ENCODE results near the gene POU3F3.

Gene POU3F3

DNA sequence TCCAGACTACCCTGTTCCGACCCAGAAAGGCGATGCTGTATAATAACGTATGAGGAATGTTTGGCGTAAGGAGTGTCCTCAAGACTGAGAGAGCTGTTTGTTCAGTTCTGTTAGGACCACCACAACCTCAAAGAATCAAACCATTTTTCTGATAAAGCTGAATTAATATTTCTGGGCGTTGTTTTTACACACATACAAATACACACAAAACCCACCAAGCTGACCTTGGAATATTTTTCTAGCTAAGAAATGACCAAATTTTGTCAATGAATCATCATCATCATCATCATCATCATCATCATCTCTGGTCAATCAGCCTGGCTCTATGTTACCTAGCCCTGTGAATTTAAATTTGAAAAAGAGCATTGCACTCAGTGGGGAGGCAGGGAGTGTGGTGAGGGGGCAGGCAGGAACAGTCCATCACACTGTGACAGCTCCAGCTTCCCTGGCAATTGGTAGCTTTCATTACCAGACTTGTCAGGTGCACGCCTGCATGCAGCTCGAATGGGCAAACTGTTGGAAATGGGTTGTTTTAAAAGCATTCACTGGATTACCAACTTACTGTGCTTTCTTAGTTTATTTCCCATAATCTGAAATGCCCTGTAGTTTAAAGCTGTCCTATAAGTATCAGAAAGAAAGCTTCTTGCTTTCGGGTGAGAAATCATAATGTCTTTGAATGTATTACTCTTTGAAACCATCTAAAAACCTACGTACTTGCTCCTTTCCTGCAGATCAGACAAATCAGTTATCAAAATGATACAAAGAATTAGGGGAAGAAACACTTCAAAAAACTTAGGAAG, 6.9 kb upstream of the POU3F3 start:
- no peak for DNase-seq (ENCODE audit: low read depth in 4 of 4, low spot score in 1 of 4)

DNA sequence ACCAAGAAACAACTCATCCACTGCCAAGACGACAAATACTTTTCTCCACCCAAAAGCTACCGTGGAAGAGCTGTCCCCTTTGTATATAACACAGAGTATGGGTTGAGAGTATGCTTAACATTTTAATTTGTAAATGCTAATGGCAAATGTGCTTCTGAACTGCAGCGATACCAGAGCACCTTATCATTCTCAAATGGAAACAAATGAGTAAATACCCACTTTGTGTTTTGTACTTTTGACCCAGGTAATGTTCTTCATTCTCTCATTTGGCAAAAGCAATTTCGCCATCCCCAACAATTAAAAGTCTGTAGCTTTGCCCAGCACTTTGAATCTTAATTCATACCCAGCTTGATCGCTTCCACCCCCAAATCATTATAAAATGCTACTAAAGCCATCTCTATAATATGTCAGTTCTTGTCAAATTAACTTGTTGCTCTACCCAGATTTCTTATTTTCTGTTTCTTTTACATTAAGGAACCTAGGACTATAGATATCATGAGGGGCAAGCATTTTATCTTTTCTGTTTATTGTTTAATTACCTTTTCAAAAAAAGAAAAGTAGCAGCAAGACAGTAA, 6.2 kb upstream of the POU3F3 start:
- no peak for DNase-seq (ENCODE audit: low read depth in 4 of 4, low spot score in 1 of 4)

DNA sequence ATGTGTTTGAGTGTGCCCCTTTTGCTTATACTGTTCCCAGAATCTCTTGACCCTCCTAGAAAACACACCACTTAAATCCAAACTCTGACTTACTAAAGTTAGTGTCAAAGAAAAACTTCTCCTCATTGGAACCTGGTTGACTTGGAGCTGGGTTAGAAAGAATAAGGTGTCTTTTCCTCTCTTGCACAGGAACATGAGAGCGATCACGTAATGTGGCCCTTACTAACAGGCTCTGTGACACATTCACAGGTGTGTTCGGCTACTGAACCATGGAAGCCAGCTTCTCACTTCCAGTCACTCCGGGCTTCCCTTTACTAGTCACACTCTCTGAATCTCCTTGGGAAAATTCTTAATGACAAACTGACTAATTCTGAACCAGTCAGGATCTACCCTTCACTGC, 5.4 kb upstream of the POU3F3 start:
- no peak for DNase-seq (ENCODE audit: low read depth in 4 of 4, low spot score in 1 of 4)

DNA sequence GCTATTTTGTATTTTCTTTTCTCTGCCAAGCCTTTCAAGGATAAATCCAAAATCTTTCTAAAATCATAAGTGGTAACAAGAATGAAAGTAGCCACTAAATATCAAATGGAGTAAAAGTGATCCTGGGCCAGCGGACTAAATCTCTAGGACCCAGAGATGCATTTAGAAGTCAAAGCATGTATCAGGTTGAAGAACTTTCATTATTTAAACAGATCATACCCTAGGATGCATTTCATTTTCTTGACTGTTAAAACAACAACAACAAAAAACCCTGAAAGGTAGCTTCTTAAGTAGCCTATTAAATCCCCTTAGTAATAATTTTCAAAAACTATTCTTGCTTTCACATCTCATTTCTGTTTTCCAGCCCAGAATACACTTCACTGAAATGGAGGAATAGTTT, 4.8 kb upstream of the POU3F3 start:
- no peak for DNase-seq (ENCODE audit: low read depth in 4 of 4, low spot score in 1 of 4)

DNA sequence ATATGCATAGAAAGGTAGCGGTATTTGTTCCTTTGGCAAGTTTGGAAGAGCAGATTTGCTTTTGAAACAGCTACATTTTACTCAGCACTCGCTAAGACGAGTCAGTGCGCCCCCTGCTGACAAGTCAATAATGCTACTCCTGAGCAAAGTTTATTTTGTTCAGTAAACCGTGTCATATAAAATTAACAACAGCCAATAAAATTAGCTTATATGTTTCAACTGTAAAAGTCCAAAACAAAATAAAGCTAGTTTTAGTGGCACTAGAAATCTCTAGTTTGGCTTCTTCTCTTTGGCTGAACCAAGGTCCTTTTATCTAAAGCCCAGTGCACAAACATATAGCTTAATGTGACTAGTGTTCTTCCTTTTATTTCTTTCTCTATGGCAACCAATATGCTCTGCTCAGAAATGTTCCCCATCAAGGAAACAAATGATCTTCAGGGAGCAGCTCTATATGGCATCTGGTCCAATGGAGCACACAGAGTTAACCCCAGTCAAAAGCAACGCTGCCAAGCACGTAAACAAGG, 4.2 kb upstream of the POU3F3 start:
- DNase-seq (ENCODE audit: low read depth in 4 of 4, low spot score in 1 of 4), result peak; percentile 30 to 57 (median 50)

DNA sequence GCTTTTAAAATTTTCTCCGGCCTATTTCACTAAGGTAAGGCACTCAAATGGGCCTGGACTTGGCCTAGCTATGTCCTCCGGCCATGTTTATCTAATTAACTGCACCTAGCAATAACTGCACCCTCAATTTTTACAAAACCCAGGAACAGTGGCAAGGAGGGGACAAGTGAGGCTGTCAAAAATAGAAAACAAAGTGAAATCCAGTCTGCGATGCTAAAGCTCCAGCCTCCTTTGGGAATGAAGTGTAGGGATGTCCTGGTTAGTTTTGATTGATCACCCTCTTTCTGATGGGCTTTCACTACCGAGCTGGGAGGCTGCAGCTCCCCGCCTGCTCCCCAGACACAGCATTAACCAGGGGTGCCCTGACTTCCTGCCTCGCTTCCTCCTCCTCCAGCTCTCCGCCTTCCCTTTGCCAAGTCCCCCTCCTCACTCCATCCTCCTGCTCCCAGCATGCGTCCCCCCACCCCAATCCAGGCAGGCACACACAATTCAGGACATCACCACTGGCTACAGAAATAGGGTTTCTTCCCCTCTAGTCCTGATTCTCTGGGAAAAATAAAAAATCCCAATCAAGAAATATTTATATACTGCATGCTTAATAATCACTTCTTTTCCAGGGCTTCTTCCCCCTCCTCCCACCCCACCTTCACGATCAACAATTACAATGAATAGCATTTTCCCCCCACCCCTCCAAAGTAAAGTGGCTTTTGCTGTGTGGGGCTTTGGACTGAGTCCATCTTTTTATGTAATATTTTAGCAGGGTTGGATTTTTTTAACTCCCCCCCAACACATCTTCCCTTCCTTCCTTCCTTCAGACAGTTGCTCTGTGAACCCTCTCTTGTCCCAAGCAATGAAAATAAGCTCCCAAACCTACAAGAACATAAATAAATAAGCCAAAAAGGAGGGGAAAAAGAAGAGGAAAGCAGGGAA, 3.3 kb upstream of the POU3F3 start:
- DNase-seq (ENCODE audit: low read depth in 4 of 4, low spot score in 1 of 4), result no peak

DNA sequence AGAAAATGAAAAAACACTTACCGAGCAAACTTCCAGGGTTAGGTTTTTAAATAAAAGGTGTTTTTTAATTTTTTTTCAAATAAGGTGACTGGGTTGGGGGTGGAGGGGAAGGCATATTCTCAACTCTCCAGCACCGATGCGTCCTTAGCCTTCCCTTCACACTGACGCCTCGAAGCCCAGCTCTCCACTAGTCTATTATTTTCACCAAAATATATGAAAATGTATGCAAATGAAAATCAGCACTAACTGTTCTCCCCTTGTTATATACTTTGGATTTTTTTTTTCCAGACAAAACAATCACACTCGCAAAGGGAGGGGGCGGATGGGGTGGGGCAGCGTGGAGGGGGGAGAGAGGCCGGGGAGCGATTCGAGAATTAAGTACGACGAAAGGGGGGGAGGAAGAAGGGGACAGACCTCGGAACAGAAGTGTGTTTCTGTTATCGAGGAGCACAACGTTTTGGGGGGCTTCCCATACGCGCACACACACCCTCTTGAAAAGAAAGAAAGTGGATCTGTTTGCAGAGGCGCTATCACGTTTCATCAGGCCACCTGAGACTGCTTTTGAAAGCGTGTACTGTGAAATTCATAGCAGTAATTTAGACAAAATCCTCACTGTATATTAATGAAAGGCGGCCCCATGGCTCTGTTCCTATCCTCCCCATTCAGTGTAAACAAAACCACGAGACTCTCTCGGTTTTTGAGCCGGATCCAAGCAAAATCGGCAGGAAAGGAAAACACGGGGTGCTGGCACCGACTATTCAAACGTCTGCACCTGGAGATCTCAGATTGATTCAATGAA, 2.4 kb upstream of the POU3F3 start:
- DNase-seq (ENCODE audit: low read depth in 4 of 4, low spot score in 1 of 4), result no peak

DNA sequence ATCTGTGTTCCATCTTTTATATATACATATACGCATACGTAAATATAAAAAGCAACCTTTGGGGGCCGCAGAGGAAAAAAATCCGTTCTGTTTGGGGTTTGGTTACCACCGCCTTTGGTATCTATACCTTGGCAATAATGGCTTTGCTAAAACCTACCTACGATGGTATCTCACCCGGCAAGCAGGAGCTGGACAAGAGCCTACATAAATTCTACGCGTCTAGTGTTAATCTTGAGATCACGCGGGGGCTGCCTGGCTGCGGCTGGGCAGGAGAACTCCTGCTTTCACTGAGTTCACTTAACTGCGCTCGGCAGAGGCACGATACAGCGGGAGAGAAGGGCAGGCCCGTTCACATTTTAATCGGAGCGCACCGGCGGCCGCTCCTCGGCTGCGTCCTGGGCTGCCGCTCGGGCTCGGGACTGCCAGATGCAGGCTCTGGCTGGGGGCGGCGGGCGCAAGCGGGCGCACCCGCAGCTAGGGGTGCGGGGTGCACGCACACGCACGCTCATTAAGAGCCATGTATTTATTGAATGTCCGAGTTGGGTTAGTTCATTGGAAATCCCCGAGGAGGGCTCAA, 1.7 kb upstream of the POU3F3 start:
- DNase-seq (ENCODE audit: low read depth in 4 of 4, low spot score in 1 of 4), result no peak

DNA sequence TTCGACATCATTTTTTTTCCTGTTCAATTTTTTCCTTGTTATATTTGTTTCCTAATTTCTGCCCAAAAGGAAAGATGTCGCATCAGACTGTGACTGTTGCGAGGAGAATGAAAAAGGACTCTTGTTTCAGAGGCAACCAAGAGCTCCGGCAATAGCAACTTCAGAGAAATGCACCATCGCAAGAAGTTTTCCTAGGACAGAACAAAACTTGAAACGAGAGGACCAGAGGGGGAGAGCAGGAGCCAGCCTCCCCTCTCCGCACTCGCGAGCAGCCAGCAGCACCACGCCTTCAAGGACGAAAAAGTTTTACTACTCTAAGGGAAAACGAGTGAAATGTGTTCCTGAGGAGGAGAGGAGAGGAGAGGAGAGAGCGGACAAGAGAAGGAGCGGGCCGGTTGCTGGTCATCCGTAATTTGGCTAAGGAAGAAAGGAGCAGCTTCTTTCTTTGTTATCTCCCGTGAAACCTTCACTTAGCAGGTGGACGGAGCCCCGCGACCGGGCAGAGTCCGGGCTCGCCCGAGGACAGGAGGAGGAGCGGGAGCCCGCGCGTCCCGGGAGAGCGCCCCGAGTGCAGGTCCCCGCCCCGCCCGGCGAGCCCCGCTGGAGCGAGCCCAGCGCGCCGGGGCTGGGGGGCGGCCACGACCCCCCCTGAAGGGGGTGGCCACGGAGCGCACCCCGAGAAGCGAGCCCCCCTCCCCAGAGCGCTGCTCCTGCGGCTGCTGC, 744 bp downstream of the POU3F3 start:
- DNase-seq (ENCODE audit: low read depth in 4 of 4, low spot score in 1 of 4), result no peak

DNA sequence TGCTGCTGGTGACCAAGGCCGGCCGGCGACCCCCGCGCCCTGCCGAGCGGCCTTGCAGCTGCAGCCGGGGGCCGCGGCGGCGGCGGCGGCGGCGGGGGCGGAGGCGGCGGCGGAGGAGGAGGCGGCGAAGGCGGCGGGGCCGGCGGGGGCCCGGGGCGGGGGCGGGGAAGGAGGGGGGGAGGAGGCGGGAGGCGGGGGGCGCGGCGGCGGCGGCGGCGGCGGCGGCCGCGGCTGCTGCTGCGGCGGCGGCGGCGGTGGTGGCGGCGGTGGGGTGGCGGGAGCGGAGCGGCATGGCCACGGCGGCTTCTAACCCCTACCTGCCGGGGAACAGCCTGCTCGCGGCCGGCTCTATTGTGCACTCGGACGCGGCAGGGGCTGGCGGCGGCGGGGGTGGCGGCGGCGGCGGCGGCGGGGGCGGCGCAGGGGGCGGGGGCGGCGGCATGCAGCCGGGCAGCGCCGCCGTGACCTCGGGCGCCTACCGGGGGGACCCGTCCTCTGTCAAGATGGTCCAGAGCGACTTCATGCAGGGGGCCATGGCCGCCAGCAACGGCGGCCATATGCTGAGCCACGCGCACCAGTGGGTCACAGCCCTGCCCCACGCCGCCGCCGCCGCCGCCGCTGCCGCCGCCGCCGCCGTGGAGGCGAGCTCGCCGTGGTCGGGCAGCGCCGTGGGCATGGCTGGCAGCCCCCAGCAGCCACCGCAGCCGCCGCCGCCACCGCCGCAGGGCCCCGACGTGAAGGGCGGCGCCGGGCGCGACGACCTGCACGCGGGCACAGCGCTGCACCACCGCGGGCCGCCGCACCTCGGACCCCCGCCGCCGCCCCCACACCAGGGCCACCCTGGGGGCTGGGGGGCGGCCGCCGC, 1.5 kb downstream of the POU3F3 start:
- DNase-seq (ENCODE audit: low read depth in 4 of 4, low spot score in 1 of 4), result no peak

DNA sequence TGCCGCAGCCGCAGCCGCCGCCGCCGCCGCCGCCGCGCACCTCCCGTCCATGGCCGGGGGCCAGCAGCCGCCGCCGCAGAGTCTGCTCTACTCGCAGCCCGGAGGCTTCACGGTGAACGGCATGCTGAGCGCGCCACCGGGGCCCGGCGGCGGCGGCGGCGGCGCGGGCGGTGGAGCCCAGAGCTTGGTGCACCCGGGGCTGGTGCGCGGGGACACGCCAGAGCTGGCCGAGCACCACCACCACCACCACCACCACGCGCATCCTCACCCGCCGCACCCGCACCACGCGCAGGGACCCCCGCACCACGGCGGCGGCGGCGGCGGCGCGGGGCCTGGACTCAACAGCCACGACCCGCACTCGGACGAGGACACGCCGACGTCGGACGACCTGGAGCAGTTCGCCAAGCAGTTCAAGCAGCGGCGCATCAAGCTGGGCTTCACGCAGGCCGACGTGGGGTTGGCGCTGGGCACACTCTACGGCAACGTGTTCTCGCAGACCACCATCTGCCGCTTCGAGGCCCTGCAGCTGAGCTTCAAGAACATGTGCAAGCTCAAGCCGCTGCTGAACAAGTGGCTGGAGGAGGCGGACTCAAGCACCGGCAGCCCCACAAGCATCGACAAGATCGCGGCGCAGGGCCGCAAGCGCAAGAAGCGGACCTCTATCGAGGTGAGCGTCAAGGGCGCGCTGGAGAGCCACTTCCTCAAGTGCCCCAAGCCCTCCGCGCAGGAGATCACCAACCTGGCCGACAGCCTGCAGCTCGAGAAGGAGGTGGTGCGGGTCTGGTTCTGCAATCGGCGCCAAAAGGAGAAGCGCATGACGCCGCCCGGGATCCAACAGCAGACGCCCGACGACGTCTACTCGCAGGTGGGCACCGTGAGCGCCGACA, 2.4 kb downstream of the POU3F3 start:
- DNase-seq (ENCODE audit: low read depth in 4 of 4, low spot score in 1 of 4), result no peak

DNA sequence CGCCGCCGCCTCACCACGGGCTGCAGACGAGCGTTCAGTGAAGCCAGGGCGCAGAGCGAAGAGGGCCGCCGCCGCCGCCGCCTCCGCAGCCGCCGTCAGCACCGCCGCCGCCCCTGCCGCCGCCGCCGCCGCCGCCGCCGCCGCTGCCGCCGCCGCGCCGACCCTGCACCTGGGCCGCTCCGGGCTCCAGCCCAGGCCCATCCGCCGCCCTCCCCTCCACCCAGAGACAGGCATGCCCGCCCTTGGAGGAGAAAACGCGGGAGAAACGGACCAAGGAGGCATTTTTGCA, 3.0 kb downstream of the POU3F3 start:
- no peak for DNase-seq (ENCODE audit: low read depth in 4 of 4, low spot score in 1 of 4)

DNA sequence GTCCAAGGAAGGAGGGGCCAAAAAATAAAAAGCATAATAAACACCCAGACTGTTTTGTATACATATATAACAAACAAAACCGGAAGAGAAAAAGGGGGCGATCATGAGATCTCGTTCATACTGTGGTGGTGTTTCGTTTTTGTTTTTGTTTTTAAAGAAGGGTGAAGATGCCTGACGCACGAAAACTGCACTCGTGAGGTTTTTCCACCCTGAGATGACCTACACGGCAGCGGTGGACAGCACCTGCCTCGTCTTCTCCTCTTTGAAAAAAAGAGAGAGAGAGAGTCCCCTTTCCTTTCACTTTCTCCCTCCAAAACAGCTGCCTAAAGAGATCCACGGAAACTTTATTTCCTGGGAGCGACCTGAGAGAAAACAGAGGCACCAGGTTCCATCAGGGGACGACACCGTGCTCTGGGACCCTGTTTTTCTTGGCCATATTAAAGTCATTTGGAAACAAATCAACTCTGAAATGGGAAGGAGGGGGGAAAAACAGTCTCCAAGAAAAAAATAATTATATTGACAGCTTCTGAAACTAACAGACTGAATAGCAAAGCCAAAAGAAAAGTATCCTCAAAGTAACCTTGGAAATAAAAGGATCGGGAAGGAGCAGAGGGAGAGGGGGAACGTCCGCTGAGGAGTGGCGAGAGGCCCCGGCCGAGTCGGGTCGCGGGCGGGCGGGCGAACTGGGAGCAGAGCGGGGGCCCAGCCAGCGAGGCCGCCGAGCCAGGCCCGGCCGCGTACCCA, 3.5 kb downstream of the POU3F3 start:
- no peak for DNase-seq (ENCODE audit: low read depth in 4 of 4, low spot score in 1 of 4)

DNA sequence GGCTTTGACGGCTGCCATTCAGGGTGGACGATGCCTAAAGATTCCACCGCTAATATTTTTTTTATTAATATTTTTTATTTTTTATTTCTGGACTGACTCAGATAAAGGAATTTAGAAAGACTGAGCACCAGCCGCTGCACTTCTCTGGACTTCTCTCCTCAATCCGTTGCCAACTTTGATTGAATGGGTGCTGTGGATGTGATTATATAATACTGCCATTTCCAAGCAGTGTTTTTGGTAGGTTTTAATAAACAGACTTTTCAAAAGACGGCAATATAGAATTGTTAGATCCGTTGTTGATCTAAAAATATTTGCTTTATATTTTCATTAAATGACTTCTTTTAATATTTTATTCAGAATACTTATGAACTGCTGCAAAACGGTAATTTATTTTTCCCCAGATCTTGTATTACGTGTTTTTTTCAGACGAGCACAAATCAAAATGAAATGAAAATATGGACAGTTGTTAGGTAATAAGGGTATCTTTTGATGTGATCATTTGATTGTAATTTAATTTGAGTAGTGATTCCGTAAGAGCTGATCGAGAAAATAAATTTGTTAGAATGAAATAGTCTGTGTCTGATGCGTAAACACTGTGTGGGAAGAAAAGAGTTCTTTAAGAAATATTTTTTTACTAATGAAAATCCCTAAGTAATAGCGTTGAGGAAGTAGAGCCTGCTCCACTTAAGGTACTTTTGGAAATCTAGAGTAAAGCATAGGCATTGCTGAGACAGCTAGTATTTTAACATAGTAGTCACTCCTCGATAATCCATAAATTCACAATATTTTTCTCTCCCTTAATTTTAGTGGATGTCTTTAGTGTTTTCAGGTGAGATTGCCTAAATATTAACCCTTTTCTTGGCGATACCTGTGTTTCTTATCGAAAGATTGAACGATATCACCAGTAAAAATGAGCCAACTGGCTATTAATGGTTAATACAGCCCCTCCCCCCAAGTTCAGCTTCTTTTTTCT, 4.4 kb downstream of the POU3F3 start:
- DNase-seq (ENCODE audit: low read depth in 4 of 4, low spot score in 1 of 4), result no peak

DNA sequence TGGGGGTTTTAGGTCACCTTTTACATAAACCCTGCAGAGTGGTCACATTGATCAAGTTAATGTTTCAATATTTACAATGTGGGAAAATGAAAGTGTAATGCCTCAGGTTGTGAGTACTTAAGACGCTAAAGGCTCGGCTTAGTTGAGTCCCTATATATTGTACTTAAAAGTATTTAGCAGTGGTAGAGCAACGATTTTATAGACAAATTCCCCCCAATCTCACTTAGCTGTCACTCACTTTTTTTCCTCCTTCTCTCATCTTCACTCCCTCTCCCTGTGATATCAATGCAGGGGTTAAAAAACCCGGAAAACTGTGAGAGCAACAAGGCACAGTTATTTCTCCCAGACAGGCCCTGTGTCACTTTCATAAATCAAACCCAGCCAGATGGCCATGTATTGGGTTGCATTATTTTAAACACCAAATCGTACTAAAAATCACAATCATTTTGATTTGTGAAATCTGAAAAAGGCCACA, 5.4 kb downstream of the POU3F3 start:
- no peak for DNase-seq (ENCODE audit: low read depth in 4 of 4, low spot score in 1 of 4)

DNA sequence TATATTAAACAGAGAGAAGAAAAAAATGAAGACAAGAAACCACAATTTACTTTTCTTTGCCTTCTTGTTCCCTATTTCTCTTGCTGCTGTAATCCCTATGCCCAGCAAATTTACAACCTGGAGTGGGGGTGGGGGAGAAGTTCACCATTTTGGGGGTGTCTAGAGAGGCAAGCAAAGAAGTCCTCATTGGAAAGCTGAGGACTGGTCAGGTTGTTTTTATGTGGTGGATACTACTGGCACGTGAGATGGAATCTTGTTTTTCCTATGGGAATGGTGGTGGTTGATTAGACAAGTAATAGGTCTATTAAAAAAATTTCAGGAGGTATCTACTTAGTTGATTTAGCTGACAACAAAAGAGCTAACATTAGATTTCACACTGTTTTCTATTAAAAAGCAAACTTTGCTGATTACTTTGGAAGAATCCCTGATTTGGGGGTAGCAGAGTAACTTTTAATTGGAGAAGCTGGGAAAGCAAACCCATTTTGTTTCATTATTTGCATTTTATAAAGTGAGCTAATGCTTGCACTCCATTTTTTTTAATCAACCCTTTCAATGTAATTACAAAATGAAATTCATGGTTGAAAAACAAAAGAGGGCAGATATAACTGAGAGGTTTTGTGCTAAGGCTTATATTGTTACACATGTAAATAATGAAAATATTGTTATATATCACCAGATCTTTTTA, 6.0 kb downstream of the POU3F3 start:
- no peak for DNase-seq (ENCODE audit: low read depth in 4 of 4, low spot score in 1 of 4)

Measured in stimulated activated CD4-positive, alpha-beta T cell treated with anti-CD3 and anti-CD28 coated beads, Interleukin-1b, Interleukin-23, amount 100 ng/mL, for 24 hours (primary cell).